ENCODE measurements around the gene BDP1.
A peak's percentile ranks its signal among the peaks of the same experiment; 100 is the strongest.
"Not testable (repeated sequence)": the region's sequence is repeated elsewhere in the genome, so short reads cannot be mapped to it uniquely, and the experiment has no call there.

The BDP1 gene

GRCh38 chr5:71564895-71565294 lies 109.4 kb downstream of the BDP1 start:
- DNase-seq (ENCODE audit: low read depth, low spot score): no peak

- DNase-seq (ENCODE audit: low read depth, low spot score): no peak
Measured at GRCh38 chr5:71569748-71570509, 114.5 kb downstream of the BDP1 start.

- not testable (repeated sequence) for DNase-seq (ENCODE audit: low read depth, low spot score)
Measured at GRCh38 chr5:71571811-71572210, 116.4 kb downstream of the BDP1 start.

- no peak for DNase-seq (ENCODE audit: low read depth, low spot score)
Measured at GRCh38 chr5:71573591-71573990, 118.1 kb downstream of the BDP1 start.

- not testable (repeated sequence) for DNase-seq (ENCODE audit: low read depth, low spot score)
Measured at GRCh38 chr5:71575588-71575987, 120.1 kb downstream of the BDP1 start.

GRCh38 chr5:71576241-71576640 lies 120.8 kb downstream of the BDP1 start:
- no peak for DNase-seq (ENCODE audit: low read depth, low spot score)

- not testable (repeated sequence) for DNase-seq (ENCODE audit: low read depth, low spot score)
Measured at GRCh38 chr5:71577839-71578238, 122.4 kb downstream of the BDP1 start.

- no peak for DNase-seq (ENCODE audit: low read depth, low spot score)
Measured at GRCh38 chr5:71582945-71583584, 127.6 kb downstream of the BDP1 start.

GRCh38 chr5:71586052-71586940 lies 130.8 kb downstream of the BDP1 start:
- no peak for DNase-seq (ENCODE audit: low read depth, low spot score)

GRCh38 chr5:71586941-71587765 lies 131.7 kb downstream of the BDP1 start, which contains the start of gene MCCC2:
TSS of gene MCCC2 (plus strand) at chr5:71587340. CDS start at chr5:71587426, 86 bp downstream.
- peak; percentile 81 for DNase-seq (ENCODE audit: low read depth, low spot score)

- no peak for DNase-seq (ENCODE audit: low read depth, low spot score)
Measured at GRCh38 chr5:71587766-71588532, 132.5 kb downstream of the BDP1 start.

GRCh38 chr5:71588533-71588885 lies 133.1 kb downstream of the BDP1 start:
- DNase-seq (ENCODE audit: low read depth, low spot score): no peak

GRCh38 chr5:71589903-71590302 lies 134.5 kb downstream of the BDP1 start:
- no peak for DNase-seq (ENCODE audit: low read depth, low spot score)

GRCh38 chr5:71591100-71591499 lies 135.6 kb downstream of the BDP1 start:
- no peak for DNase-seq (ENCODE audit: low read depth, low spot score)

- DNase-seq (ENCODE audit: low read depth, low spot score): no peak
Measured at GRCh38 chr5:71596169-71596568, 140.7 kb downstream of the BDP1 start.

- no peak for DNase-seq (ENCODE audit: low read depth, low spot score)
Measured at GRCh38 chr5:71597001-71597400, 141.6 kb downstream of the BDP1 start.

- DNase-seq (ENCODE audit: low read depth, low spot score): no peak
Measured at GRCh38 chr5:71600783-71601182, 145.3 kb downstream of the BDP1 start.

- DNase-seq (ENCODE audit: low read depth, low spot score): peak; percentile 96
Measured at GRCh38 chr5:71601222-71602026, 146.0 kb downstream of the BDP1 start.

- not testable (repeated sequence) for DNase-seq (ENCODE audit: low read depth, low spot score)
Measured at GRCh38 chr5:71609916-71610315, 154.5 kb downstream of the BDP1 start.

- no peak for DNase-seq (ENCODE audit: low read depth, low spot score)
Measured at GRCh38 chr5:71615809-71616208, 160.4 kb downstream of the BDP1 start.

Data from smooth muscle cell of the brain vasculature (primary cell).